ENCODE results near the gene CCDC9B. TPM values are rescaled to one million over a fixed set of nuclear protein-coding genes. Genes with fewer than 3 reads are reported as not detected.

The CCDC9B gene
- total RNA-seq, 1 experiment from 2014 or later, result 102 TPM

- CTCF ChIA-PET, result interaction anchor here (0.7 to 1.1 kb wide), 2 partner anchors 22 to 54 kb away, joined by 3 read pairs; partner anchors contain the start of gene PLCB2
- no peak for DNase-seq
- Mint-ChIP-seq H3K27ac (ENCODE audit: unreplicated experiment) (no peak overlapping the region), H3K9me3 (ENCODE audit: low read depth, unreplicated experiment) (no peaks in the 10 kb centered on the region), H3K4me1 (ENCODE audit: low read depth, unreplicated experiment) (peaks cover 12% of the 10 kb centered on the region), H3K36me3 (ENCODE audit: insufficient read depth, unreplicated experiment) (peaks cover 5% of the 10 kb centered on the region), H3K27me3 (ENCODE audit: unreplicated experiment) (no peaks in the 10 kb centered on the region), H3K4me3 (ENCODE audit: low read depth, unreplicated experiment) (no peak overlapping the region)
- intact Hi-C loops (cut with micrococcal nuclease; ENCODE audit: unreplicated experiment), result no loop called here
- no peak for TF ChIP-seq CTCF (IDR thresholded peaks at IDR 0.05; ENCODE audit: unreplicated experiment)
- BruUV-seq (replicated peaks), result no TSS peak
Measured at GRCh38 chr15:40285151-40285550, 55.6 kb downstream of the CCDC9B start.

GRCh38 chr15:40283615-40284300, 57.0 kb downstream of the CCDC9B start:
- H3K27ac Mint-ChIP-seq (ENCODE audit: unreplicated experiment), result no peak overlapping the region
- H3K36me3 Mint-ChIP-seq (ENCODE audit: insufficient read depth, unreplicated experiment), result peaks cover 5% of the 10 kb centered on the region
- intact Hi-C loops (cut with micrococcal nuclease; ENCODE audit: unreplicated experiment), result no loop called here
- CTCF ChIA-PET, result no interaction called here
- H3K4me3 Mint-ChIP-seq (ENCODE audit: low read depth, unreplicated experiment), result no peak overlapping the region
- H3K4me1 Mint-ChIP-seq (ENCODE audit: low read depth, unreplicated experiment), result no peaks in the 10 kb centered on the region
- no peak for DNase-seq
- no peaks in the 10 kb centered on the region for H3K27me3 Mint-ChIP-seq (ENCODE audit: unreplicated experiment)
- no peaks in the 10 kb centered on the region for H3K9me3 Mint-ChIP-seq (ENCODE audit: low read depth, unreplicated experiment)
- no TSS peak for BruUV-seq (replicated peaks)
- no peak for TF ChIP-seq CTCF (IDR thresholded peaks at IDR 0.05; ENCODE audit: unreplicated experiment)

- CTCF ChIA-PET, result interaction anchor here (0.8 to 1.0 kb wide), 3 partner anchors 14 to 83 kb away, joined by 3 to 14 read pairs (median 4); no protein-coding TSS in a partner anchor
Measured at GRCh38 chr15:40282869-40283614, 57.7 kb downstream of the CCDC9B start, which contains the start of gene ANKRD63. Gene ANKRD63, minus strand, starts transcription at chr15:40283064. Its CDS starts 478 bp downstream, at chr15:40282586.

More at GRCh38 chr15:40282869-40283614, 57.7 kb downstream of the CCDC9B start, which contains the start of gene ANKRD63:
- H3K4me1 Mint-ChIP-seq (ENCODE audit: low read depth, unreplicated experiment), result no peaks in the 10 kb centered on the region
- BruUV-seq (replicated peaks), result no TSS peak
- no peaks in the 10 kb centered on the region for H3K27me3 Mint-ChIP-seq (ENCODE audit: unreplicated experiment)
- no peak for DNase-seq
- peaks cover 2% of the 10 kb centered on the region for H3K36me3 Mint-ChIP-seq (ENCODE audit: insufficient read depth, unreplicated experiment)
- no peak for TF ChIP-seq CTCF (IDR thresholded peaks at IDR 0.05; ENCODE audit: unreplicated experiment)
- intact Hi-C loops (cut with micrococcal nuclease; ENCODE audit: unreplicated experiment), result no loop called here
- H3K4me3 Mint-ChIP-seq (ENCODE audit: low read depth, unreplicated experiment), result peak within 1 kb of the TSS; percentile 57
- H3K27ac Mint-ChIP-seq (ENCODE audit: unreplicated experiment), result no peak within 1 kb of the TSS
- no peaks in the 10 kb centered on the region for H3K9me3 Mint-ChIP-seq (ENCODE audit: low read depth, unreplicated experiment)

All from Calu3 (cell line).